NT2/D1 (cell line): ENCODE measurements around the gene PLEKHG4B.
"Not testable (repeated sequence)": the region's sequence is repeated elsewhere in the genome, so short reads cannot be mapped to it uniquely, and the experiment has no call there.

Source experiments
- SUZ12 ChIP-seq: IDR thresholded peaks from 2 replicates; pipeline ENCODE4 v1.6.1; 2011; ENCODE audit not compliant: insufficient read length, insufficient read depth; ENCODE audit errors: extremely low read depth
- YY1 ChIP-seq: IDR thresholded peaks from 2 replicates; pipeline ENCODE4 v1.6.1; 2011; ENCODE audit not compliant: insufficient read length, insufficient read depth

- not testable (repeated sequence) for TF ChIP-seq YY1, SUZ12
Observed at GRCh38 chr5:104106-104505, 12.1 kb downstream of the PLEKHG4B start.
